Measurements from ENCODE around the gene C2orf78.
"Not testable (repeated sequence)": the region's sequence is repeated elsewhere in the genome, so short reads cannot be mapped to it uniquely, and the experiment has no call there.

C2orf78 gene, protein sequence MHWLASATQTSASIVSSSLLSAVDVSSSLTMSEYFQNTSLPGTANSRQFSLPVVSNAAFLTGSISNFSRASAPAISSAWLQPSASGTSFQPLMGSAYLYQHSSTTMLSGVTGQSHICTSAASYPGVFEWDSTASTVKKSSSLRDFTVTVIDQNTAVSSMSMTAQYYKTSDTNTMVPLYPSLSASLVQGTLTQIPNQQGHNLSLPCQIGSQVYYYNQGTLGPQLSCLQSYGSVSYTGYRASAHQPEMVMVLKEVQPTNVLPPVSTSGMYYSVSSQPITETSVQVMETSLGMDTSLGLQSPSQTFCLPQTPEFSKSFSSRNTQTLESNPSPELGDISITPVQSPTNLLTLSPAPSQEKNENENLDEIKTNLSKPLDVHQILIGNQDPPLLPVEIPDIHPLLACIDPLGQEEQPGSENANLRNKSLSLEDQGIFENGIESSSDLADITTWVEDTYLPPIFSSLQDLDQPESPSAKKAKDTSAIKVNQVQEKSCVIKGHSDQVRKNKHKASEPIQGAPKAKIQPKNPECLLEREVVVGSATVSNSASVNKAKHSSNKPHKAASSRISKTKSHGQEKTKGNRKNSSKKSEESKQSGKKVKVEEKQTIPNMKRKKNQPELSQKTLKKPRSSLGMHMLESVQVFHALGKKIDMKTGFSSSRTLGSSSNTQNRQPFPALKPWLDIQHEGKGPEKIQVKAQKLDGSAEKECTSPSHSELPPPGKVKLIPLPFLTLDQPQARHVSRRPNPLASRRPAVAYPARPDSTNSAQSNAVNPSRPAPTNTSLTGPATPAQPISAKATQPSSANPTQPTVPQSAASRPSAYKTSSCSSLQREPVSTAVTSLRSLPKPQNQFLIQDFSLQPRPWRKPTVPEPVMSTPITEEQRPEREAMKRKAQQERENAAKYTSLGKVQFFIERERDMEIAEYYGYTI

DNA sequence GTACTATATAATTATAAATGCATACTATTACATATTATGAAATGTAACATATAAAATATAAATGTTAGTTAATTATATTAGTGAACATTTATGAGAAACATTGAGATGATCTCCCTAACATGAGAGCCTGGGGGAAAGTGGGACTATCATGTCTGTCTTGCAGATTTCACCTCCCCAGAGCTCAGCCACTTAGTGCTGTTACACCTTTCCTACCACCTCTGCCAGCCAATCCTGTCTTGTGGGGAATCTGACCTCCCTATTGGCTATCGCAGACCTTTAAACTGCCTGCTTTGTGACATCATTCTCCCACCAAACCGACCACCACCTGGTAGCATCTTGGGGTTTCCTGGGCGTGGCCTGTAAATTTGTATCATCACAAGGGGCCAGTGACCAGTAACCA lies at the start of gene C2orf78:
C2orf78 (plus strand) TSS at position 301 of the 400 bp plus-strand sequence. CDS start 127 bp downstream, outside the sequence.
- not testable (repeated sequence) for DNase-seq

DNA sequence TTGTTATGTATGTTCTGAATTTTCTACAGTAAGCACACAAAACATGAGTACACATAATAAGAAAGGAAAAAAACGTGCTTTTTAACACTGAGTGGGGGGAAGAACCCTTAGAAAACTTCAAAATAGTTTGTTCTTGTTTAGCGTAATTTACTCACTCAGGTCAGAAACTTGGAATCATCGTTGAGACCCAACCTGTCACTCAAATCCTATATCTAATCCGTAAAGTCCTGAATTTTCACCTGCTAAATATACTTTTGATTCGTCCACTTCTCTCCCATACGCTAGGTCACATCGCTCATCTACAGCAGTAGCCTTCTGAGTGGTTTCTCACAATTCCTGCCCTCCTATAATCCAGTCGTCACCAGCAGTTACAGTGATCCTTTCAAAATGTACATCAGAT lies 47.6 kb upstream of the C2orf78 start:
- no peak for DNase-seq

DNA sequence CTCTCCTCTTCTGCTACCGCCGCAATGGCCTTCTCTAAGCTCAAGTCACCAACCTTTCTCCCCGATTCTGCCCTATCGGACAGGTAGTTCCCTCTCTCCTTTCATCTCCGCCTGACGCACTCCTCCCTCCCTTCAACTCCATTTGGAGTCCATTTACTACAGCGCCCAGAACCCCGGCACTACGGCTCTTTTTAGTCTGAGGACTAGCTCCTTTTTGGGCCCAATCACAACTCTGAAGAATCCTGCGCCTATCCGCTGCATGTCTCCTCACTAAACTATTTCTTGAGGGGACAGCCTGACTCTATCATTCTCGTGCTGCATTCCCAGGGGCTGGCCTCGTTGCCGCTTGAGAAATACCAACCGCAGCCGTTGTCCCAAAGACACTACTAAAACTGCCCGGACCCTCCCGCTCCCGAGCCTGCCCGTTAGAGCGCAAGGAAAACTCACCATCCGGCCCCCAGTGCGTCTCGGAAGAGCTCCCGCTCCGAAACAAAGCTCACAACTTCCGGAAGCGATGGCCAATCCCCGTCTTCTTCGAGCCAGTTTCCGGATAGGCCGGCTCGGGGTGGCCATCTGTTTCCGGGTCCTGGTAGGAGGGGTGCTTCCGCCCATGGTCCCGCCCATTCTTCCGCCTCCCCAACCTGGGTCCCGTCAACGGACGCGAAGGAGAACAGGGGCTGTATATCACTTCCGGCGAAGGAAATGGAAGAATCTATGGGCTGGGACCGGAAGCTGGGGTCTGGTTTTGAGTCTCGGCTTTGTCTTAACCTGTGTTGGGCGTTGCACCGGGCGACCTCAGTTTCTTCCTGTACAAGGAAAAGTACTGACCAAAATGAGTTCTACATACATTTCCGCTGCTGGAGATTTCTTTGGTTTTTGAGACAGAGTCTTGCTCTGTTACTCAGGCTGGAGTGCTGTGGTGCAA lies 46.9 kb upstream of the C2orf78 start, which contains the start of gene TPRKB:
TPRKB (minus strand) TSS at position 491 of the 925 bp plus-strand sequence. CDS start 2,776 bp downstream, outside the sequence.
- peak; percentile 95 to 96 for DNase-seq

DNA sequence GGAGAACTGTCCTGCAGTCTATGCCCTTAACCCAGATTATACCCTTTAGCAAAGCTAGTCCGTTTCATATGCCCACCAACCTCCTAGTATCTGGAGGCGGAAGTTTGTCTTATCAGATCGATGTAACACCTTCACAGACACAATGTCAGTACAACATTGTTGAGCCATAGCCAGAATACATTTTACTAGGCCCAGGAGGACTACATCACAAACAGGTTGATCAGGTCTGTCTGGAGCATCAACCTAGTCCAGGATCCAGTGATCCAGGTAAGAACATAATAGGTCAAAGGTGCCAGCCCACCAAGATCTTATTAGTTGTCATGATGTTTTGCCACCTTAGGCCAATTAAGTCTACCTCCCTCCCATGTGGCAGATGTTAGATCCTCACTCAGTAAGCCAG lies 44.9 kb upstream of the C2orf78 start:
- DNase-seq, result no peak

DNA sequence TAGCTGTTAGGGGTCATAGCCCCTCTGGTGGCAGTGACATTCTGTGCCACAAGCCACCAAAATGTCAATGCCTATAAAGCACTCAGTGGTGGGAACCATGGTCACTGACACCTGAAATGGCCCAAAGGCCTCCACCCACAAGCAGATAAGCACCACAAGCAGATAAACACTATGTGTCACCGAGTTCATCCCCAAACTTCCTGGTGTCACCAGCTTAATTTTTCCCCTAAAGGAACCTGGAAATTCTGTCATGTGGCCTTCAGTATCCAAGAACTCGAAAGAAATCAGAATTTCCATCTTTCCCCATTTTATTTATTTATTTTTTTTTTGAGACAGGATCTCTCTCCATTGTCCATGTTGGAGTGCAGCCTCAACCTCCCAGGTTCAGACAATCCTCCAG lies 43.2 kb upstream of the C2orf78 start:
- DNase-seq, result no peak

DNA sequence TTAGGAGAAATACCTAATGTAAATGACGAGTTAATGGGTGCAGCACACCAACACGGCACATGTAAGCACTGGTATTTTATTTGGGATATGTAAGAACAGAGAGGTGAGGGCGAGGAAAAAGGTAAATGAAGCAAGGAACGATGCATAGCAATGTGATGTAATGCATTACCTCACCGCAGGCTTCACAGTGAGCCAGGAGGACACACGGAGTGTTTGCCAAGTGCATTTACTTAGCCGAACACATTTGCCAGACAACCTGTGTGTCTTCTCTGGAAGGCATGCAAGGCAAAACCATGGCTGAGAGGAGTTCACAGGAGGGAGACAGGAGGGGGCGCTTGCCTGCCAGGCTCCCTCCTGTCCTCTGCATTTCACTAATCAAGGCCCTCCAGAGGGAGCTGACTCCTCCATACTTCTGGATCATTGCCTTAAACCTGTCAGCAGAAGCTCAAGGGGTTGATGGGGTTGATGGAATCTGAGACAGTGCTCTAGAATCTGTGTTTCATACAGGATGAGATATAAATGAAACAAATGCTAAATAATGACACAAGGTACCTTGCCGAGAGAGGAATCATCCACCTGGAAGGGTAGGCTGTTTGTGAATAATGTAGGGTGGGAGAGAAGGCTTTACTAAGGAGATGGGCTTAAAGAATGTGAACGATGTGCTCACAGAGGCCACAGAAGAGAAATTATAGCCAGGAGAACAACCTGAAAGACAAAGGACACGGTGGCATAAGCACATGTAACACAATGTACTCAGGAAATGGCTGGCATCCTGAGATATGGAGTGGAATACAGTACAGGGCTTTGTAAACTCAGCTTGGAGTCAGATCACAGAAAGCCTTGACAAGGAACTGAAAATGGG lies 37.7 kb upstream of the C2orf78 start:
- DNase-seq, result no peak

DNA sequence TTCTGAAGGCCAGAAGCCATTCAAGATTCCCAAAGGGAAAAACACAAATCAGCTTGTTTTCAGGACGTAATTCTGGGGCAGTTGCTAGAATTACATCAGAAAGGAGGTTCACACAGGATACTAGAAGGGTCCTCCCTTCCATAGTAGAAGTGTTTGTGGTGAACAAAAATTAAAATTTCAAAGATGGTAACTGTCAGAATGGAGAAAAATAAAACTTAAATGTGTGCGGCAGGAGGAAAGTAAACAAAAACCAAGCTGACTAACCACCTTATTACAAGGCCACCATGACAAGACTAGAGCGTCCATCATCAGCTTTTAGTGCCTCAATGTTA lies 37.1 kb upstream of the C2orf78 start:
- no peak for DNase-seq

DNA sequence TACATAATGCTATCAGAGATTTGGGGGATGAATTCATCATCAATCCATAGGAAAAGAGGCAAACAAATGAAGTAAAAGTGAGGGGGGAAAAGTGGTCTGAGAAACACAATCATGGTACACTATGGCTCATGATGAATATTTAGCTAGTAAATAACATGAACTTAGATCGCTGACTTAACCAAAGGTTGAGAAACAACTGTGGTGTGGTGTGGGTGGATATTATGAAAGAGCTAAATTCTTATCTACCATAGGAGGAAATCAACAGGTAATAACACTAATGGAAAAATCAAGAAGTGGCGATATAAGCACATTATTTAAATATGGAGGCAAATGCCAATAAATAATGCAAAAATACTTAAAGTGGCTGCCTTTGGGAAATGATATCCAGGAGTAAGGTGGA lies 34.7 kb upstream of the C2orf78 start:
- no peak for DNase-seq

DNA sequence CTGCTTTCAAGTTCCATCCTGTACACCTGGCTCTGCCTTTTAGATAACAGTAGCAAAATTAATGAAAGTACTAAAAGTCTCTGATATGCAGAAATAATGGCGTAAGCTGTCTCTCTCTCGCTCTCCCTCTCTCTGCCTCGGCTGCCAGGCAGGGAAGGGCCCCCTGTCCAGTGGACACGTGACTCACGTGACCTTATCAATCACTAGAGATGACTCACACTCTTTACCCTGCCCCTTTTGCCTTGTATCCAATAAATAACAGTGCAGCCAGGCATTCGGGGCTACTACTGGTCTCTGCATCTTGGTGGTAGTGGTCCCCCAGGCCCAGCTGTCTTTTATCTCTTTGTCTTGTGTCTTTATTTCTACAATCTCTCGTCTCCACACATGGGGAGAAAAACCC lies 29.7 kb upstream of the C2orf78 start:
- DNase-seq, result not testable (repeated sequence)

DNA sequence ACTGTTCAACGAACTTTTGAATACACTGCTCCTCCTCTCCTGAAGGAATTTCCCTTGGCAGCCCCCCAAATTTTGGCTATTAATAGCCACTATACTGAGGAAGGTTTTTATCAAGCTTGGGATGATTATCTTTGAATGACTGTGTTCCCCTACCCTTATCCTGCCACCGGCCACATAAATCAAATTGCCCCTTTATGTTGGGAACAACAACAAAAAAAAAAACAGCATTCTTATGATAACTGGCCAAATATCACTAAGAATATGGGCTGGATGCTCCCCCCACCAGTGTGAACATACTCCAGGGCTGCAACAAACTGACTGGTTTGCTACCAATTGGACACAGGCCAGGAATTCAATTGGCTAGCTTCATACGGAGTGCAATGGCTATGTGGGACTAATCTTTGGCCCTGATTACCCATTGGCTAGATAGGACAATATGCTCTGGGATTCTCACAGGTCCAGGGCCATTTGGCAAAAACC lies 24.7 kb upstream of the C2orf78 start:
- no peak for DNase-seq

DNA sequence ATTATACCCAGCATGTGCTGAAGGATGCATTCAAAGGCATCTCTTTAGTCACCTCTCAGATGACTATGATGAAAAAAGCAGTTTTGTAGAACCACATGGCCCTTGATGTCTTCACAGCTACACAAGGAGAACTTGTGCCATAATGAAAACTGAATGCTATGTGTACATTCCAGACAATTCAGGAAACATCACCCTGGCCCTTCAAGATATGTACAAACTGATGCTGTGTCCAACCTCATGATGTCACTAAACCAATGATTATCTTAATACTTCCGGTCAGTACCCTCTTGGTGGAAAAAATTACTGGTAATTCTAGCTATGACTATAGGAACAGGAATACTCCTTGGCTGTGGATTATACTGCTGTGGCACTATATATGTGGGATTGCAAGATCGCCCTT lies 24.1 kb upstream of the C2orf78 start:
- DNase-seq, result no peak

DNA sequence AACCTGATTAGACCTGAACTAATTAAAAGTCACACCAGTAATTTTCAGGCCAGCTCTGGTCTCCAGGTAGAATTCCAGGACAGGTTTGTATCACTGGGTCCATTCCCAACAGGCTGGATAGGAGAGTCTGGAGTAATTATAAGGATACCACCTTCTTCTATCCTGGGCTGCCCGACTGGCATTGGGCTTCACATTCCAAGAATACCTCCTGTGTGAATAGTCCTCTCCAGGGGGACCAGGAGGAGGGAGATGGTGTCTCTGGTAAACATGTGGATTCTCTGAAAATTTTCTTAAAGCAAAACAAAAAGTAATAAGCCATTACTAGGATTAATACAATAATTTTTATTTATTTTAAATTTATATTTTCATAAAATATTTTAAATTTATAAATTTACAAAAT lies 21.4 kb upstream of the C2orf78 start:
- no peak for DNase-seq

DNA sequence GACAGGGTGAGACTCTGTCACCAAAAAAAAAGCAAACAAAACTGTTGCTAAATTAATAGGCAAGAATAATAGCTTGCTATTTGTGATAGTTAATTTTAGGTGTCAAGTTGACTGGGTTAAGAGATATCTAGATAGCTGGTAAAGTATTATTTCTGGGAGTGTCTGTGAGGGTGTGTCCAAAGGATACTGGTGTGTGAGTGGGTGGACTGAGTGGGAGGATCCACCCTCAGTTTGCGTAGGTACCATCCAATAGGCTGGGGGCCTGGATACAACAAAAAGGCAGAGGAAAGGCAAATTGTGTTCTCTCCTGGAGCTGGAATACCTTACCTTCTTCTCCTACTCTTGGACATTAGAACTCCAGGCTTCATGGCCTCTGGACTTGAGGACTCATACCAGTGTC lies 19.0 kb upstream of the C2orf78 start:
- DNase-seq, result no peak

DNA sequence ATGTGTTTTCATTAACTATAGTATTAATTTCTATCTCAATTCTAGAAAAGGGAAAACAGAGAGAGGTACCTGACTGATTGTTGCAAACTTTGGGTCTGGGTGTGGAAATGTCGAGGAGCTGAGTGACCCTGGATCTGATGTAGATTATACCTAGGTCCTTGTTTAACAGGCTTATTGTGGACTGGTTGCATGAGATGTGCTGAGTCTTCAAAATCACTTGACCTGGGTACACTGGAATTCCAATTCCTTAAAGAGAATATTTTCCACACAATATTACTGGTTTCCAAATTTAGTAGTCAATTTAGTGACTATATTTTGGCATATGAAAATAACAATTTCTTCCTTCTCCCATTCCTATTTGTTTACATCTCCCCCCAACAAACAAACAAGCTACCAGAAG lies 17.6 kb upstream of the C2orf78 start:
- DNase-seq, result no peak

DNA sequence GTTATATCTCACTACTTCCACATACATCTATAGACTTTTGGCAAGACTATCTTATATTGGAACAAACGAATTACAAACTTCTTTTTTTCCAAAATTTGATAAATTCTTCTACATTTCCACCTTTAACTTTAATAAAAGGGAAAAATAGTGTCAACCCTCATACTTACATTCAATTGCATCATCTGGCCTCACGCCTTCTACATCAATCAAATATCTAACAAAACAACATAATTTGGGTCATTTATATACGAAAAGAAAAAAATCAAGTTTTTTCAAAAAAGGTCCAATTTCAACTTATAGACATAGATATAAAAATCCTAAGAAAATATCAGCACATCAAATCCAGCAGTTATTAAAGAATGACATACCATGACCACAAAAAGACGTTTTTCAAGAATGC lies 17.0 kb upstream of the C2orf78 start:
- no peak for DNase-seq

DNA sequence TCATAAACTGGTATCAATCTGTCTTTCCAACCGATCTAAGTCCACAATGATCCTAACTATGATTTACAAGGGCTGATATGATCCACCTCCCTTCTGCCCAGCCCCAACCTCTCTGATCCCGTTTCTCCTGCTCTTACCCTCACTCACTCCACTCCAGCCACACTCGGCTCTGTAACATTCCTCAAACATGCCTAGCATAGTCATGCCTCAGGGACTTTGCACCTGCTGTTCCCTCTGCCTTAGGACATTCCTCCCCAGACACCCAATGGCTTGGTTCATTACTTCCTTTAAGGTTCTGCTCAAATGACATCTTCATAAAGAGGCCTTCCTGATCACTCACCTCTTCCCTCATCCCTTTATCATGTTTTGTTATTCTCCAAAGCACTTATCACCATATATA lies 13.3 kb upstream of the C2orf78 start:
- no peak for DNase-seq

DNA sequence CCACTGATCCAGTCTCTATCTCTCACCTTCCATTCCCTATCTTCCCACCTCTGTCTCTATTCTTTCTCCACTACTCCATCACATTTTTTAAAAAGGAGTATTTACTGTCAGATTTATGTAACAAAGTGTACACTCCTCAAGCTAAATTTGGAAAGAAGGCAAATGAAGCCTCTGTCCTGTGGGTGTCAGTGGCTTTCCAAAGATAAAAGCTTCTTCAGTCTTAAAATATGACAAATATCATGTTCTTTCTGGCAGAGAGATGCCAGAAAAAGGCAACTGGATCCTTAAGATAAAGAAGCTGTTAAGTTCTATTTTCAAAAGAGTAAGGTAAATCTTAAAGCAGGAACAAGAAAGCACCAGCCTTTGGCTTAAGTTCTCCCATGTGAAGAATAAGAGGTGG lies 11.2 kb upstream of the C2orf78 start:
- DNase-seq, result no peak

DNA sequence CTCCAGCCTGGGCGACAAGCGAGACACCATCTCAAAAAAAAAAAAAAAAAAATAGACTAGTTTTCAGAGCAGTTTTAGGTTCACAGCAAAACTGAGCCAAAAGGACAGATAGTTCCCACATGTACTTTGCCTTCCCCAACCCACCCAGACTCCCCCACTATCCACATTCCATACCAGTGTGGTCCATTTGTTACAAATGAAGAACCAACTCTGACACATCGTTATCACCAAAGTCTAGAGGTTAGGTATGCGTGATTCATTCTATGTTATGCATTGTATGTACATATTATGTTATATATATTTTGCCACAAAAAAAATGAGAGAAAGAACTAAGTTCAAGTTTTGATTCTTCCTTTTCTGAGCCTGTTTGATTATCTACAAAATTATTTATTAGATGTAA lies 7.6 kb upstream of the C2orf78 start:
- DNase-seq, result no peak

DNA sequence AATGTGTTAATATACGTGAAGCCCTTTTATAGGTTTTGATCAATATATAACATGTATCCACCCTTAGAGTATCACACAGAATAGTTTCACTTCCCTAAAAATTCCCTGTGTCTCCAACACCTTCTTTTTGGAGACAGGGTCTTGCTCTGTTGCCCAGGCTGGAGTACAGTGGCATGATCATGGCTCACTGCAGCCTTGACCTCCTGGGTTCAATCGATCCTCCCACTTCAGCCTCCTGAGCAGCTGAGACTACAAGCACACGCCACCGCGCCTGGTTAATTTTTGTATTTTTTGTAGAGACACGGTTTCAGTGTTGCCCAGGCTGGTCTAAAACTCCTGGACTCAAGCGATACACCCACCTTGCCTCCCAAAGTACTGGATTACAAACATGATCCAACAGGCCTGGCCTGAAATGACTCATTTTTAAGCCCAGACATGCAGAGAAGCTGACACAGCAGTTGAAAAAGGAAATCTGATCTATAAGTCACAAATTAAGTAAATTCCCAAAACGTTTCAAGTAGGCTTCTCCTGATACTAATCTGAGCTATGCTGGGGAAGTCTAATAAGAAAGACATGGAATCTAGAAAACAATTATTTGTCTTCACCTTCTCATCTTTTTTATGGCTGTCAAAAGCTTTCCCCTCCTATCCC lies 7.0 kb upstream of the C2orf78 start:
- DNase-seq, result no peak

DNA sequence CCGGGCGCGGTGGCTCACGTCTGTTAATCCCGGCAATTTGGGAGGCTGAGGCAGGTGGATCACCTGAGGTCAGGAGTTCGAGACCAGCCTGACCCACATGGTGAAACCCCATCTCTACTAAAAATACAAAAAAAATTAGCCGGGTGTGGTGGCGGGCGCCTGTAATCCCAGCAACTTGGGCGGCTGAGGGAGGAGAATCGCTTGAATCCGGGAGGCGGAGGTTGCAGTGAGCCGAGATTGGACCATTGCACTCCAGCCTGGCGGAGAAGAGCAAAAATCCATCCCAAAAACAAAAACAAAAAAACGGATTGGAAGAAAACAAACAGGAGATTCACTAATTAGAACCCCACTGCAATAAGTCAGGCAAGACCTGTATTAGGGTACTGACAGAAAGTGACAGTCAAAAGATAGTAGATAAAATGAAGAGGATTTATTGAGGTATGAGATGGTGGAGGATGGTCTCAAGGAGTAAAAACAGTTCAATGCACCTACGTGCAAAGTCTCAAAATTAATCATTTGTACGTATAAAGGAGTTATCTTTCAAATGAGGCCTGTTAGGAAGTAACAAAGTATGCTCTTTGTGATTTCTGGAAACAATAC lies 5.0 kb upstream of the C2orf78 start:
- not testable (repeated sequence) for DNase-seq

All from stimulated activated CD4-positive, alpha-beta T cell treated with anti-CD3 and anti-CD28 coated beads, Interleukin-2, amount 100 ng/mL, for 24 hours (primary cell).